ENCODE measurements around the gene BTNL9.
"Not testable (repeated sequence)": the region's sequence is repeated elsewhere in the genome, so short reads cannot be mapped to it uniquely, and the experiment has no call there.

The BTNL9 gene

GRCh38 chr5:181042722-181043121 lies 2.7 kb downstream of the BTNL9 start:
- DNase-seq (ENCODE audit: low read depth): no peak

DNA sequence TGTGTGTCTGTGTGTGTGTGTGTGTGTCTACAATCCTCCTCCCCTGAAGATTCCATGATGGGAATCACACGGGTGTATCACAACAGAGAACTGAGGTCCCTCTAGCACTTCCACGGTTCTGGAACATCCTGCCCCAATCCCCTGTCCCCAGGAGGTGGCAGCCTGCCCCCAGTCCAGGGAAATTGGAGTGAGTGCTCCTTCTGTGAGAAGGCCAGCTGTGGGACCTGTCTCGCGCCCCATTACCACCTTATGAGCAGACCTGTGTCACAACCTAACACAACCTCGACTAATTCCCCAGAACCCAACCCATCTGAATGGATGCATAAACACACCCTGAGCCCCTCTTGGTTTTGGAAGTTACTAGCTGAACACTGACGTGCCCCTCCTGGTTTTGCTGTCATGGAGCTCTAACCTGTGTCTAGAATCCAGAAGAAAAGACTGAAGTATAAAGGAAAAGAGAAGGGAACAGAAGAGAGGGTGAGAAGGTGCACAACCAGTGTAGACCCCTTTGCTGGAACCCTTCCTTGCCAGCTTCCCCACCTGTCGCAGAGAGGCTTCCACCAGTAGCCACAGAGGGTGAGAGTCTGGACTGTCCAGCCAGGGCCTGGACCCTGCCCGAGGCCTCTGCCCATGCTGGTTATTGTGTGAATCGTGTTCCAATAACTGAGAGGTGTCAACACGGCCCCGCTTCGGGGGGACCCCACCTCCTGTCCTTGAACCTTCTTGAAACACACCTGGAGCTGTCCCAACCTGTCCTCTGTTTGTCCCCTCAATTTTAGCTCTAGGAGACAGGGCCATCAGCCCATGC lies 3.4 kb downstream of the BTNL9 start:
- DNase-seq (ENCODE audit: low read depth): no peak

DNA sequence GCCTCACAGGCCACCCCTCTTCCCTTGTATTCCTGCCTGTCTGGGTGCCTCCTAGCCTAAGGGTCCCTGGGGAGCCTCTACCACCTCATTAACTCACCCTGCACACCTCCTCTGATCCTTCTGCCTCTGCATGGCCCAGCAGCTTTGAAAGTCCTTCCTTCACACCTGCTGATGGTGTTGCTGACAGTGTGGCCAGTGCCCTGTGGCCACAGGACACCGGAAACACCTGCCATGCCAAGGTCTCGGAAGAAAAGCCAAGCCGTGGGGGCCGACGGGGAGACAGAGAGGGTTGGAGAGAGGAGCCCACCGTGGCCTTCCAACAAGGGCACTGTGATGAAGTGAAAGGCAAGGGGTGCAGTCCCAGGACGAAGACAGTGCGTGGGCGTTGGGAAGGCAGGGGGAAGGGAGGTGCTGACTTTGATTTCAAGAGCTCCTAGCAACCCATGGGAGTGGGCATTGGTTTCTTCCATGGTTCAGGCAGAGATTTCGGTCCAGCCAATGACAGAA lies 4.1 kb downstream of the BTNL9 start:
- no peak for DNase-seq (ENCODE audit: low read depth)

DNA sequence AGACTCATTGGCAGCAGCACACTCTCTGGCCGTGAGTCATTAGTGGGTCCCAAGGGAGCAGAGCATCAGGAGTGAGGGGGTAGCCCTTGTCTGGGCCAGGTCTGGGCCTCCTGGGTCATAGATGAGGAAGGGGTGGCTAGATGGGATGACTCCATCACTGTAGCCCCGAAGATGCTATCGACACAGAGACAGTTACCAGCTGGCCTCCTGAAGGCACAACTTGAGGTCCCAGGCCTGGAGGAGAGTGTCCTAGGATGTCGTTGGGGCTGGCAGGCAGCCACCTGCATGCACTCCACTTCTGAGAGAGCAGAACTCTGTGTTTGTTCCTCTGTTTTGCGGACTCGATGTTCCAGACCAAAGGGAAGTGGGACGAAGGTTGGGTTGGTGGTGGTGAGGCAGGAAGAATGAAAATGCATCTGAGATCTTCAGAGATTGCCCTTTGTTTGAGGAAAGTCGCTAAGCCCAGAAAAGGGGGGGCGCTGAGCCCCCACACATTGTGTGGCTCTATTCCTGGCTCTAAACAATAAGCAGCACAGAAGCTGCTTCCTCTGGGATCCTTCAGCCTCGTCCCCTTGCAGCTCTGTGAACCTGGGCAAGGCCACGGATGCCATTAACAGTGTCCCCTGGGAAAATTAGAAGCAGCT lies 4.7 kb downstream of the BTNL9 start:
- no peak for DNase-seq (ENCODE audit: low read depth)

- DNase-seq (ENCODE audit: low read depth): no peak
Measured at GRCh38 chr5:181045316-181045715, 5.2 kb downstream of the BTNL9 start.

GRCh38 chr5:181045857-181046256 lies 5.8 kb downstream of the BTNL9 start:
- not testable (repeated sequence) for DNase-seq (ENCODE audit: low read depth)

DNA sequence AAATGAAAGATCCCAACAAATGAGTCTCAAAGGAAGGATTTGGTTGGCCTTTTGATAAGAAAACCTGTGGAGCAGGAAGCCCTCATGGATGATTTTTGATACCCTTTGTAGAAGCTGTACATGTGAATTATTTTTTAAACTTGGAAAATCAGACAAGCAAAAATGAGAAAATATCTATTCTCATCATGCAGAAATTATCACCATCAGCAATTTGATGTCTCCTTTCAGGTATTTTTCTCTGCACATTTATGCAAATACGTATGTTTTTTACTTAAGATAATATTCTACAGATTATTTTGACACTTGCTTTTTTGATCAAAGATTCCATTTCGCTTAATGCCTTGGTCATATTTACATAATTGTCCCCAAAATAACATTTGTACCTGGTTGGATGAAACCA lies 7.2 kb downstream of the BTNL9 start:
- no peak for DNase-seq (ENCODE audit: low read depth)

DNA sequence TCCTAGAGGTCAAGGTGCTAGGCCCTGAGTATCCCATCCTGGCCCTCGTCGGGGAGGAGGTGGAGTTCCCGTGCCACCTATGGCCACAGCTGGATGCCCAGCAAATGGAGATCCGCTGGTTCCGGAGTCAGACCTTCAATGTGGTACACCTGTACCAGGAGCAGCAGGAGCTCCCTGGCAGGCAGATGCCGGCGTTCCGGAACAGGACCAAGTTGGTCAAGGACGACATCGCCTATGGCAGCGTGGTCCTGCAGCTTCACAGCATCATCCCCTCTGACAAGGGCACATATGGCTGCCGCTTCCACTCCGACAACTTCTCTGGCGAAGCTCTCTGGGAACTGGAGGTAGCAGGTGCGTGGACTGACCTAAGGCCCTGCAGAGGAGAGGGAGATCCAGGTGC lies 7.9 kb downstream of the BTNL9 start:
- DNase-seq (ENCODE audit: low read depth): no peak

GRCh38 chr5:181050016-181050415 lies 9.9 kb downstream of the BTNL9 start:
- DNase-seq (ENCODE audit: low read depth): no peak

GRCh38 chr5:181051841-181052671 lies 12.0 kb downstream of the BTNL9 start:
- no peak for DNase-seq (ENCODE audit: low read depth)

DNA sequence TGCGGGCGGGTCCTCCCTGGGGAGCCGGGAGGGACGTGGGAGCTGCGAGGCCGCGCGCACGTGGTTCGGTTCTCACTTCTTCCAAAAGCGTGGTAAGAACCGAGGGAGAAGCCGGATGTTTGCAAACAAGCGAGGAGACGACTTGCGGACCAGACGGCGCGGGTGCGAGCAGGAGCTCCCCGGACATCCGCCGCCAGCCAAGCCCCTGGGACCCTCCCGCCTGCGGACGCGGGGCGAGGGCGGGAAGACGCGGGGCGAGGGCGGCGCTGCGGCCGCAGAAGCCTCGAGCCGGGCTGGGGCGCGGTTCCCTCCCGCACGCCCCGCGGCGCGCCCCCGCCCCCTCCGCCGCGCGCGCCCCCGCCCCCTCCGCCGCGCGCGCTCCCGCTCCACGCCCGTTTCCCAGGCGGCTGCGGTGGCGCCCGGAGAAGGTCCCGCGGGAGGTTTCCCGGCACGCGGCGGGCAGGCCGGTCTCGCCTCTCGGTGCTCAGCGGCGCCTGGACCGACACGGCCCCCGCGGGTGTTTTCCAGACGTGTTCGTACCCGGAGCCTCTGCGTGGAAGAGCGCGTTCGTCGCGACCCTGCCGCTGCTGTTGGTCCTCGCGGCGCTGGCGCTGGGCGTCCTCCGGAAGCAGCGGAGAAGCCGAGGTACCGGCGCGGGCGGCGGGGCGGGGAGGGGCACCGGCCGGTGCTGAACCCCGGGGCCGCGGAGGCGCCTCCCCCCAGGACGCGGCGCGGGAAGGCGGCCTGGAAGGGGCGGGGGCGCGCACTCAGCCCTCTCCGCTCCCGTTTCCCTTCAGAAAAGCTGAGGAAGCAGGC lies 12.8 kb downstream of the BTNL9 start:
- DNase-seq (ENCODE audit: low read depth): no peak

DNA sequence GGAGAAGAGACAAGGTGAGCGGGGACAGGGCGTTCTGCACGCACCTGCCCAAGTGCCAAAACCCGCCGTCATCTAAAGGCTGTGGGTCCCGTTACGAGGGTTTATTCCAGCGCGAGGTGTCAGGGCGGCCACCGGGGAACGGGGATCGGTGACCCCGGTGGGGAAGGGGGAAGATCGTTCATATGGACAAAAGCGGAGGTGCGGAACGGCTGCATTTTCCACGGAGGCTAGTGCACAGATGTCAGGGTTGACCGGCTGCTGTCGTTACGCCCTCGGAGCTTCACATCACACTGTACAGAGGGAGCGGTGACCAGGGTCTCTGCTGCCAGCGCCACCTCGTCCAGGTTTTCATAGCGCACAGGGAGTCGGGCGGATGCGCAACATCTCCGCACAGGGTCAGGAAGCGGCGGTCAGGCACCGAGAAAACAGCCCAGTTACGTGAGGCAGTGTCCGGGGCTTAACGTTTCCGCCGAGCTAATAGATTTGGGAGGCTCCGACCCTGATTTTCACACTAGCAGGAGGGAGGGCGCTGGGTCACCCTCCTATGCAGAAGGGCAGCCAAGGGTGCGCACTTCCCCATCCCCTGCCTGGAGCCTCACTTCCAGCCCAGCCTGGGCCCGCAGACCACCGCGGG lies 13.5 kb downstream of the BTNL9 start:
- no peak for DNase-seq (ENCODE audit: low read depth)

- DNase-seq (ENCODE audit: low read depth): no peak
Measured at GRCh38 chr5:181054138-181054537, 14.1 kb downstream of the BTNL9 start.

DNA sequence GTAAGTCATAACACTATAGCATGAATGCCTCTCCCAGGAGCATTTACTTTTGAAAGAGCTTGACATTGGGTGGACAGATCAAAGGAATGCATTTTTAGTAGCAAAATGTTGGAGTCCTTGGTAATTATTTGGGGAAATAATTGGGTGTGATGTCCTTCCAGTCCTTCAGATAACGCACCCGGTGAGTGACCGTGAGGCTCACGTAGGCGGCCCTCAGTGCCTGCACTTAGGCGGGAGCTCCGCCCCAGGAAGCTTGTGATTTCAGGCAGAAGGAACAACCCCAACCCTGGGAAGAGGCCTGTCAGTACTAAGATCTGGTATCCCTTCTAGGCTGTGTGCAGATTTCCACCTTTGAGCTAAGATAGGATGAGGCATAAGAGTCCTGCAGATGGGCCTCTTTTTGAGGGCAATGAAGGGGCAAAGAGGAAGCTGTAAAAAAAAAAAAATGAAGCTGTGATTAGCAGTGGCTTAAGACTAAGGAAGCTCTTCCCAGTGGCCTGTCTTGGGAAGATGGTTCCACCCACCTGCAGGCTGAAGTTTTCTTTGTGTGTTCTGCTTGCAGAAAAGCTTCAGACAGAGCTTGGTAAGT lies 14.9 kb downstream of the BTNL9 start:
- DNase-seq (ENCODE audit: low read depth): no peak

DNA sequence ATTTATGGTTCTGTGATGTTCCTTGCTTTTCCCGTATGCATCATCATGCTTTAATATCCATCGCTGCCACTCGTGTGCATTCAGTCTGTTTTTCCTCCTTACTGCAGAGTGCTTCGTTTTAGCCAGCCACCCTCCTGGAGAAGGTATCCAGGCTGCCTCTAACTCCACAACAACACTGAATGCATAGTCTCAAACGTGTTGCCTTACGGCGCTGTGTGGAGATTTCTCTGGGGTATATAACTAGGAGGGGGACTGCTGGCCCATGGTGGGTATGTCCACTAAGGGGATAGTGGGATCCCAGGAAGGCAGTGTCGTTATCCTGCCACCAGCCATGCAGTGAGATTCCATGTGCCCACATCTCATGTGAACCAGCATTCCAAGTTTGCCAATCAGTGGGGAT lies 16.4 kb downstream of the BTNL9 start:
- DNase-seq (ENCODE audit: low read depth): no peak

- DNase-seq (ENCODE audit: low read depth): no peak
Measured at GRCh38 chr5:181058321-181058720, 18.3 kb downstream of the BTNL9 start.

DNA sequence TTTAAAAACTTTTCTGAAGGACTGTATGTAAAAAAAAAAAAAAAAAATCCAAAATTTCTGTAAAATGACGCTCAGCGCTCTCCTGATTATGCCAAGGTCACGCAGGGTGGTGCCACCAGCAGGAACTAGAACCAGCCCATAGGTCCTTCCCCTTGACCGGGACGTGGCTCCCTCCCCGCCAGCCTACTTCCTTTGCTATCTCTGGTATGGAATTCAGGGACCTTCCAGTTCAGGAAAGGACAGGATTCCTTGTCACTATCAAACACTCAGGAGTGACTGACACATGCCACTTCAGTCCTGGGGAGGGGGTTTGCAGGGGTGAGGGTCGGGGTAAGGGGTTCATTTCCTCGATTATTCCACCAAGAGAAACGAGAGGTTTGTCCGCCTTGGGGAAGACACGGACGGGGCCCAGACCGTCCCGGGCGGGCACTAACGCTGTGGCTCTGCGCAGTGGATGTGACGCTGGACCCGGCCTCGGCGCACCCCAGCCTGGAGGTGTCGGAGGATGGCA lies 18.8 kb downstream of the BTNL9 start:
- no peak for DNase-seq (ENCODE audit: low read depth)

DNA sequence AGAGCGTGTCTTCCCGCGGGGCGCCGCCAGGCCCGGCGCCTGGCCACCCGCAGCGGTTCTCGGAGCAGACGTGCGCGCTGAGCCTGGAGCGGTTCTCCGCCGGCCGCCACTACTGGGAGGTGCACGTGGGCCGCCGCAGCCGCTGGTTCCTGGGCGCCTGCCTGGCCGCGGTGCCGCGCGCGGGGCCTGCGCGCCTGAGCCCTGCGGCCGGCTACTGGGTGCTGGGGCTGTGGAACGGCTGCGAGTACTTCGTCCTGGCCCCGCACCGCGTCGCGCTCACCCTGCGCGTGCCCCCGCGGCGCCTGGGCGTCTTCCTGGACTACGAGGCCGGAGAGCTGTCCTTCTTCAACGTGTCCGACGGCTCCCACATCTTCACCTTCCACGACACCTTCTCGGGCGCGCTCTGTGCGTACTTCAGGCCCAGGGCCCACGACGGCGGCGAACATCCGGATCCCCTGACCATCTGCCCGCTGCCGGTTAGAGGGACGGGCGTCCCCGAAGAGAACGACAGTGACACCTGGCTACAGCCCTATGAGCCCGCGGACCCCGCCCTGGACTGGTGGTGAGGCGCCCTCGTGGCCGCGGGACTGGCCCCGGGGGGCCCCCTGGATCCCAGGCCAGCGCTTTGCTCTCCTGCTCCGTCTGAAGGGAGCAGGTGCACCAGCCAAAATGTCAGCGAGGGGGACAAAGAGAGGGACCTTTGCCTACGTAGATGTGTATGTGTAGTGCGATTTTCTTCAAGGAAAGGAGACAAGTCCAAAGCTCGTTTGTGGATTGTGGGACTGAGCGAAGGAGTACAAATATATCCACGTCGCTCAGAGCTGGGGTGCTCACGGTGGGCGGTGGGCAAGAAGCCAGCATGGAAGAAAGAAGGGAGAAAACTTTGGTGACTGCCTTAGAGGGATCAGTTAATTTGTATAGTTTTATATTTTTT lies 19.5 kb downstream of the BTNL9 start:
- no peak for DNase-seq (ENCODE audit: low read depth)

- DNase-seq (ENCODE audit: low read depth): no peak
Measured at GRCh38 chr5:181060231-181060590, 20.1 kb downstream of the BTNL9 start.

DNA sequence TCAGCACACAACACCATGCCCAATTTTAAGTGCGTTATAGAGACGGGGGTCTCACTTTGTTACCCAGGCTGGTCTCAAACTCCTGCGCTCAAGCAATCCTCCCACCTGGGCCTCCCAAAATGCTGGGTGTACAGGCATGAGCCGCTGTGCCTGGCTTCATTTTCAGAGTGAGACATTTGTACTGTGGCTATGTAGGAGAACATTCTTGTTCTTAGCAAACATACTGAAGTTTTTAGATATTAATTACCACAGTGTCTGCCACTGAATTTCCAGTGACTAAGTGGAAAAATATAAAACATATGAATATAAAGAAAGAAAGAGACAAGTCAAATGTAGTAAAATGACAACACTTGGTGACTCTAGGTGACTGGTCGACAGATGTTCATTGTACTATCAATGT lies 20.9 kb downstream of the BTNL9 start:
- no peak for DNase-seq (ENCODE audit: low read depth)

All from activated T-helper 9 cell treated with anti-CD3 and anti-CD28 coated beads, Interleukin-2, amount 50 U/mL, for 16 hours (primary cell).